A549 (cell line): ENCODE measurements around the gene CHID1. TPM values are rescaled to one million over a fixed set of nuclear protein-coding genes. Genes with fewer than 3 reads are reported as not detected.
A peak's percentile ranks its signal among the peaks of the same experiment; 100 is the strongest.

Experiments
- ATAC-seq, 2 experiments: fragments of 200-7000 bp in 1 of 2; fragments of >200 bp in 1 of 2; cut with Nextera tagmentation in 1 of 2; cut with Tn5 transposase in 1 of 2; 3 replicates each; pipeline versions ENCODE4 v1.8.0 to v1.9.1; 2018 to 2020; ENCODE audit warnings: mild to moderate bottlenecking in 1 of 2, moderate library complexity in 1 of 2
- CTCF ChIA-PET: fragments of 300-600 bp; sonication (Branson Sonifier 250); formaldehyde crosslinking; extraction: SDS; loops from one replicate; lab custom pipeline; 2021; ENCODE audit warnings: antibody characterized with exemption, inconsistent platforms; lab: Yijun Ruan, JAX
- POLR2A ChIA-PET: fragments of 350-600 bp; formaldehyde crosslinking; extraction: SDS; loops from one replicate; lab custom pipeline; 2021; ENCODE audit warnings: antibody characterized with exemption, inconsistent platforms; lab: Yijun Ruan, JAX
- DNase-seq, 2 experiments: peaks; one replicate each; pipeline versions ENCODE4 v3.0.0 to v3.0.0-alpha.2; 2011 to 2016; ENCODE audit warnings: low read depth in 1 of 2, low spot score in 1 of 2
- FAIRE-seq: peaks from 2 replicates; lab custom pipeline; 2011; peaks lifted over from hg19 to GRCh38; lab: Jason Lieb, UNC
- H3K27ac ChIP-seq, 2 experiments: fragments of >200 bp; sonication (Bioruptor Twin); formaldehyde crosslinking; 3 replicates each; pipeline ENCODE4 v1.5.1; 2016 to 2017
- H3K4me1 ChIP-seq: fragments of >200 bp; sonication (Bioruptor Twin); formaldehyde crosslinking; 3 replicates; pipeline ENCODE4 v1.6.1; 2016
- H3K4me2 ChIP-seq: fragments of >200 bp; sonication (Bioruptor Twin); formaldehyde crosslinking; 3 replicates; pipeline ENCODE4 v1.6.1; 2016
- H3K4me3 ChIP-seq: fragments of >200 bp; sonication (Bioruptor Twin); formaldehyde crosslinking; 3 replicates; pipeline ENCODE4 v1.5.1; 2016
- H3K9me3 ChIP-seq: fragments of >200 bp; sonication (Bioruptor Twin); formaldehyde crosslinking; 3 replicates; pipeline ENCODE4 v1.6.1; 2016
- ATOH8 ChIP-seq: fragments of 250-450 bp; sonication (Bioruptor Pico); IDR thresholded peaks from 2 replicates; pipeline ENCODE4 v1.5.0; 2020; ENCODE audit warnings: low read depth, mild to moderate bottlenecking, moderate library complexity
- BHLHE40 ChIP-seq: IDR thresholded peaks from 2 replicates; pipeline ENCODE4 v1.6.1; 2012; ENCODE audit warnings: low read depth, low read length, inconsistent platforms
- CBX2 ChIP-seq: fragments of 200-600 bp; sonication (generic); IDR thresholded peaks from 2 replicates; pipeline ENCODE4 v1.6.1; 2016; ENCODE audit warnings: low read depth, mild to moderate bottlenecking, borderline replicate concordance
- CHD4 ChIP-seq: fragments of 200-600 bp; sonication (generic); IDR thresholded peaks from 2 replicates; pipeline ENCODE4 v1.6.1; 2016; ENCODE audit warnings: antibody characterized with exemption, mild to moderate bottlenecking, borderline replicate concordance
- EHF ChIP-seq: fragments of 250-450 bp; sonication (Bioruptor Pico); IDR thresholded peaks from 2 replicates; pipeline ENCODE4 v1.5.0; 2020; ENCODE audit warnings: mild to moderate bottlenecking
- FOSL2 ChIP-seq, 2 experiments: fragments of 450-650 bp in 1 of 2; fragments of >200 bp in 1 of 2; sonication (Bioruptor Twin) in 1 of 2; formaldehyde crosslinking; IDR thresholded peaks; 2 replicates each; pipeline versions ENCODE4 v1.5.0 to v1.6.1; 2016 to 2020; ENCODE audit warnings: mild to moderate bottlenecking in 1 of 2, moderate library complexity in 1 of 2
- HES2 ChIP-seq: fragments of >200 bp; sonication (Bioruptor Twin); formaldehyde crosslinking; IDR thresholded peaks from 2 replicates; pipeline ENCODE4 v1.6.1; 2016
- HMGXB4 ChIP-seq: fragments of 250-450 bp; sonication (Bioruptor Pico); IDR thresholded peaks from 2 replicates; pipeline ENCODE4 v1.5.0; 2021; ENCODE audit warnings: mild to moderate bottlenecking, moderate library complexity, borderline replicate concordance
- HOXB13 ChIP-seq: fragments of 250-450 bp; sonication (Bioruptor Pico); IDR thresholded peaks from 2 replicates; pipeline ENCODE4 v1.5.0; 2020; ENCODE audit warnings: low read depth, mild to moderate bottlenecking, moderate library complexity
- HOXB5 ChIP-seq: fragments of 250-450 bp; sonication (Bioruptor Pico); IDR thresholded peaks from 2 replicates; pipeline ENCODE4 v1.5.0; 2020; ENCODE audit warnings: mild to moderate bottlenecking, moderate library complexity
- JUN ChIP-seq, 2 experiments: fragments of >200 bp; sonication (Bioruptor Twin); formaldehyde crosslinking; IDR thresholded peaks; 2 replicates in 1 of 2; 3 replicates in 1 of 2; pipeline ENCODE4 v1.6.1; 2016 to 2017
- KDM1A ChIP-seq: fragments of 200-600 bp; sonication (generic); IDR thresholded peaks from 2 replicates; pipeline ENCODE4 v1.6.1; 2016; ENCODE audit warnings: low read depth, mild to moderate bottlenecking
- KDM5A ChIP-seq: fragments of 200-600 bp; sonication (generic); IDR thresholded peaks from 2 replicates; pipeline ENCODE4 v1.6.1; 2016; ENCODE audit warnings: antibody characterized with exemption, mild to moderate bottlenecking
- MAFK ChIP-seq: fragments of 450-650 bp; IDR thresholded peaks from 2 replicates; pipeline ENCODE4 v1.6.1; 2014; ENCODE audit not compliant: partially characterized antibody
- MAX ChIP-seq: IDR thresholded peaks from 2 replicates; pipeline ENCODE4 v1.6.1; 2012
- NFE2L2 ChIP-seq: fragments of 150-350 bp; conservative IDR thresholded peaks from 2 replicates; pipeline ENCODE4 v1.6.1; 2014; ENCODE audit warnings: low read length
- NPAS2 ChIP-seq: fragments of 250-450 bp; sonication (Bioruptor Pico); IDR thresholded peaks from 2 replicates; pipeline ENCODE4 v1.8.0; 2022; ENCODE audit warnings: mild to moderate bottlenecking, moderate library complexity, borderline replicate concordance
- PBX3 ChIP-seq: IDR thresholded peaks from 2 replicates; pipeline ENCODE4 v1.6.1; 2012
- PHF8 ChIP-seq: fragments of 200-600 bp; sonication (generic); IDR thresholded peaks from 2 replicates; pipeline ENCODE4 v1.6.1; 2016; ENCODE audit warnings: low read depth, mild to moderate bottlenecking, antibody characterized with exemption, moderate library complexity, borderline replicate concordance
- RCOR1 ChIP-seq: fragments of 150-350 bp; IDR thresholded peaks from 2 replicates; pipeline ENCODE4 v1.6.1; 2014; ENCODE audit warnings: antibody characterized with exemption, low read length, low read depth
- SMC3 ChIP-seq: fragments of >200 bp; sonication (Bioruptor Twin); formaldehyde crosslinking; IDR thresholded peaks from 3 replicates; pipeline ENCODE4 v1.6.1; 2018; ENCODE audit warnings: inconsistent platforms
- ZC3H11A ChIP-seq: fragments of 450-650 bp; IDR thresholded peaks from 2 replicates; pipeline ENCODE4 v1.6.1; 2014; ENCODE audit warnings: antibody characterized with exemption, mild to moderate bottlenecking
- ZFP36 ChIP-seq: fragments of 450-650 bp; IDR thresholded peaks from 2 replicates; pipeline ENCODE4 v1.6.1; 2014; ENCODE audit warnings: borderline replicate concordance; ENCODE audit not compliant: partially characterized antibody
- ZSCAN20 ChIP-seq: fragments of 250-450 bp; sonication (Bioruptor Pico); IDR thresholded peaks from 2 replicates; pipeline ENCODE4 v1.8.0; 2022; ENCODE audit warnings: mild to moderate bottlenecking, moderate library complexity
- WGBS: methylation state at CpG from one replicate; pipeline ENCODE4 v1.1.6; 2017; ENCODE audit errors: missing lambda C conversion rate; 5-methylcytosine and 5-hydroxymethylcytosine counted together
- polyA plus RNA-seq, 4 experiments: library from polyadenylated mRNA; depleted of rRNA in 3 of 4; stranded (reverse); fragments of >200 nt; fragmentation: RNase III in 1 of 4; extraction: RNeasy Plus Mini Kit Qiagen cat#74134 plus additional on column Dnase treatment in 1 of 4; gene quantifications; 2 replicates in 3 of 4; 3 replicates in 1 of 4; pipeline ENCODE4 v1.2.3, GENCODE V29; 2011 to 2017
- TF ChIP-seq, protein P1 (sequence below): fragments of 450-650 bp; IDR thresholded peaks from 2 replicates; pipeline ENCODE4 v1.6.1; 2014; ENCODE audit warnings: antibody characterized with exemption
- TF ChIP-seq, protein P2 (sequence below): fragments of >200 bp; sonication (Bioruptor Twin); formaldehyde crosslinking; IDR thresholded peaks from 3 replicates; pipeline ENCODE4 v1.6.1; 2016

Gene CHID1
- polyA plus RNA-seq, 2 of the 4 experiments (the other 2 are of a cell fraction): 53.8 to 70.6 TPM

- TF ChIP-seq CBX2 (no peak), FOSL2 (IDR thresholded peaks at IDR 0.05) (0 out of 2 replicates have a peak, but pooled peaks have one; percentile 9), FOSL2 (CRISPR knock-in tag; IDR thresholded peaks at IDR 0.05) (peak; percentile 66), KDM5A (no peak)
- TF ChIP-seq, protein P1, sequence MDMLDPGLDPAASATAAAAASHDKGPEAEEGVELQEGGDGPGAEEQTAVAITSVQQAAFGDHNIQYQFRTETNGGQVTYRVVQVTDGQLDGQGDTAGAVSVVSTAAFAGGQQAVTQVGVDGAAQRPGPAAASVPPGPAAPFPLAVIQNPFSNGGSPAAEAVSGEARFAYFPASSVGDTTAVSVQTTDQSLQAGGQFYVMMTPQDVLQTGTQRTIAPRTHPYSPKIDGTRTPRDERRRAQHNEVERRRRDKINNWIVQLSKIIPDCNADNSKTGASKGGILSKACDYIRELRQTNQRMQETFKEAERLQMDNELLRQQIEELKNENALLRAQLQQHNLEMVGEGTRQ: peak; percentile 33; the same call in 1 of the 2 replicates
- FAIRE-seq (no peak), DNase-seq (peak; percentile 43 to 90), ATAC-seq (peak; percentile 41 to 73; a peak in 5 of 6 replicates)
- Histone ChIP-seq H3K4me1 (peaks cover 13% of the 10 kb centered on the region), H3K4me2 (peak overlapping the region; percentile 83), H3K27ac (peak overlapping the region; percentile 98 to 99), H3K9me3 (no peaks in the 10 kb centered on the region), H3K4me3 (peak overlapping the region; percentile 96)
- WGBS: 4% methylated on average over 19 of the region's 26 CpGs
- ChIA-PET CTCF (interaction anchor here (0.7 to 1.7 kb wide), 5 partner anchors 15 to 51 kb away, joined by 3 to 7 read pairs (median 3); no protein-coding TSS in a partner anchor), POLR2A (interaction anchor here (0.7 to 1.0 kb wide), 2 partner anchors 15 to 26 kb away, joined by 3 read pairs; no protein-coding TSS in a partner anchor)
Measured at GRCh38 chr11:926341-926916, 15.8 kb upstream of the CHID1 start.

DNA sequence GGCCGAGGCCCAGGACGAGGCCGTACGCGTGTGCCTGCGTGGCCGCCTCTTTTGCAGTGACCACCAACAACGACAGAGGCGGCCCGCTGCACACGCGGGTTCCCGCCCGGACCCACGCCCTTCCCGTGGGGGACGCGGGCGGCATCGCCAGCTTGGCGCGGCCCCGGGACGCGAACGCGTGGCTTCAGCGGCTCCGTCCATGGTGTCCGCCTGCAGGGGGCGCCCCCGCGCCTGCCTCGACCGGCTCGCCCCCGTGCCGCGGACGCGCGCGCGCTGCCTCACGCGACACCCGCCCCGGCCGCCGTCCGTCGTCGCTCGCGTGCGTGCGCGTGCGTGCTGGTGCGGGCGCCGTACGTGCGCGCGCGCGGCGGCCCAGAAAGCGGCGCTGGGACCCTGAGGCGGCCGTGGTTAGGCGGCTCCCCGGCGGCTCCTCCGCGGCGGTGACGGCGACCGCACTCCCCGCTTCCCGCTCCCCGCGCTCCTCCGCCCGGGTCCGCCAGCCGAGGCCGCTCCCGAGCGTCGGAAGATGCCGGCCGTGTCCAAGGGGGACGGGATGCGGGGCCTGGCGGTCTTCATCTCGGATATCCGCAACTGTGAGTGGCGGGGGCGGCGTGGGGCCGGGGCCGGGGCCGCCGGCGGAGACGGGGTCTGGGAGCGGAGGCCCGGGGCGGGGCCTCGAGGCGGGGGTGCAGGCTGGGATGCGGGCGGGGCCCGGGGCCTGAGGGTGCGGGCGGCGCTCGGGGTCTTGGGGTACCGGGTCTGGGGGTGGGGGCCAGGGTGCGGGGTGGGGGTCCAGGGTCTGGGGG is 15.1 kb upstream of the CHID1 start, which contains the start of gene AP2A2:
Gene AP2A2 (plus strand): TSS at position 375 of the 806 bp plus-strand sequence. CDS start 152 bp downstream, at position 527.
- peak; percentile 84 to 90 for DNase-seq
- peak within 1 kb of the TSS; percentile 98 to 99 for H3K27ac ChIP-seq
- H3K9me3 ChIP-seq: no peaks in the 10 kb centered on the region
- CTCF ChIA-PET: interaction anchor here (0.6 to 3.2 kb wide), 35 partner anchors 8 to 130 kb away, joined by 3 to 26 read pairs (median 4); partner anchors contain the start of gene CHID1
- 0% methylated on average over 11 of the region's 124 CpGs for WGBS
- peak; percentile 67 to 81 for ATAC-seq
- FAIRE-seq: no peak
- peaks cover 13% of the 10 kb centered on the region for H3K4me1 ChIP-seq
- H3K4me2 ChIP-seq: peak within 1 kb of the TSS; percentile 83
- H3K4me3 ChIP-seq: peak within 1 kb of the TSS; percentile 96
- POLR2A ChIA-PET: interaction anchor here (0.5 to 1.0 kb wide), 2 partner anchors 27 to 1475 kb away, joined by 3 to 4 read pairs; partner anchors contain the start of gene TSSC4
- TF ChIP-seq HES2 (no peak), EHF (peak; percentile 29; the same call in 1 of the 2 replicates), MAX (peak; percentile 36; the same call in 1 of the 2 replicates), ATOH8 (CRISPR knock-in tag) (peak; percentile 82; the same call in 1 of the 2 replicates), RCOR1 (0 out of 2 replicates have a peak, but pooled peaks have one; percentile 44), BHLHE40 (peak; percentile 80), ZFP36 (no peak), NPAS2 (CRISPR knock-in tag) (peak; percentile 67; the same call in 1 of the 2 replicates), HOXB5 (peak; percentile 89), MAFK (no peak), ZSCAN20 (peak; percentile 83; the same call in 1 of the 2 replicates), ZC3H11A (no peak), KDM1A (0 out of 2 replicates have a peak, but pooled peaks have one; percentile 34), CHD4 (peak; percentile 45; the same call in 1 of the 2 replicates), HMGXB4 (CRISPR knock-in tag) (no peak), PBX3 (0 out of 2 replicates have a peak, but pooled peaks have one; percentile 31), NFE2L2 (no peak), PHF8 (peak; percentile 27; the same call in 1 of the 2 replicates), FOSL2 (IDR thresholded peaks at IDR 0.05) (no peak), FOSL2 (CRISPR knock-in tag; IDR thresholded peaks at IDR 0.05) (peak; percentile 41), JUN (IDR thresholded peaks at IDR 0.05) (peak in 1 of 2 experiments; percentile 73; a peak in 2 of 5 replicates), SMC3 (peak; percentile 82), HOXB13 (CRISPR knock-in tag) (peak; percentile 78; the same call in 1 of the 2 replicates)
- TF ChIP-seq, protein P2, sequence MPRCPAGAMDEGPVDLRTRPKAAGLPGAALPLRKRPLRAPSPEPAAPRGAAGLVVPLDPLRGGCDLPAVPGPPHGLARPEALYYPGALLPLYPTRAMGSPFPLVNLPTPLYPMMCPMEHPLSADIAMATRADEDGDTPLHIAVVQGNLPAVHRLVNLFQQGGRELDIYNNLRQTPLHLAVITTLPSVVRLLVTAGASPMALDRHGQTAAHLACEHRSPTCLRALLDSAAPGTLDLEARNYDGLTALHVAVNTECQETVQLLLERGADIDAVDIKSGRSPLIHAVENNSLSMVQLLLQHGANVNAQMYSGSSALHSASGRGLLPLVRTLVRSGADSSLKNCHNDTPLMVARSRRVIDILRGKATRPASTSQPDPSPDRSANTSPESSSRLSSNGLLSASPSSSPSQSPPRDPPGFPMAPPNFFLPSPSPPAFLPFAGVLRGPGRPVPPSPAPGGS: 0 out of 3 replicates have a peak, but pooled peaks have one; percentile 56
